Islet precursor cell (in vitro differentiated cells): ENCODE results near the gene CUEDC1.

Experiments
- DNase-seq: peaks from one replicate; pipeline ENCODE4 v3.0.0-alpha.2; 2018

CUEDC1 gene

DNA sequence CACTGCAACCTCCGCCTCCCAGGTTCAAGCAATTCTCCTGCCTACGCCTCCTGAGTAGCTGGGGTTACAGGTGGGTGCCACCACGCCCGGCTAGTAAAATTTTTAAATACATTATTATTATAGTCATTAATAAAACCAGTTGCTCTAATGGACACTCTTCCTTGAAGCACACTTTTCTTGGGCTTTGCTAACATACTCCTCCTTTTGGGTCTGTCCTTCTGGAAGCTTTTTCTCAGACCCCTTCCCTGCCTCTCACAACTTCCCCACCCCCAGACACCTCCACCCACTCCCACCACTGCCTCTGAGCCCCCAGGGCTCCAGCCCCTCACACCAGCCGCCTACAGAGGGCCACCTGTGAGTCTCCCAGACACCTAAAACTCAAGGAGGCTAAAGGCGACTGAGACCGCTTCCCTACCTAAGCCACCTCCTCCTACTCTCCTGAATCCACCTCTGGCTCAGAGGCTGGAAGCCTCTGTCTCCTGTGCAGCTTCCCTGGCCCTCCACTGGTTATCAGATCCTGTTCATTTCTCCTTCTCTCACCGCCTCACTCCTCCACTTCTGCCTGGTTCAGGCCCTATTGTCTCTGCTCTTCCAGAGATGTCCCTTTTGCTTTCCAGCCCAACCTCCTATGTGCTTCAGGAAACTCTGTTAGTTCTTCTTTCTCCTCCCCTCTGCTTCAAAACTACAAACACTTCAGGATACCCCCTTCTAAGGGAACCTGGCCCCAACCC lies 2.1 kb upstream of the CUEDC1 start:
- peak; percentile 59 for DNase-seq

- DNase-seq, result peak; percentile 69
Observed at GRCh38 chr17:57956291-57957119, 1.3 kb upstream of the CUEDC1 start.

- DNase-seq, result peak; percentile 94
Observed at GRCh38 chr17:57954397-57955182, 622 bp downstream of the CUEDC1 start.

DNA sequence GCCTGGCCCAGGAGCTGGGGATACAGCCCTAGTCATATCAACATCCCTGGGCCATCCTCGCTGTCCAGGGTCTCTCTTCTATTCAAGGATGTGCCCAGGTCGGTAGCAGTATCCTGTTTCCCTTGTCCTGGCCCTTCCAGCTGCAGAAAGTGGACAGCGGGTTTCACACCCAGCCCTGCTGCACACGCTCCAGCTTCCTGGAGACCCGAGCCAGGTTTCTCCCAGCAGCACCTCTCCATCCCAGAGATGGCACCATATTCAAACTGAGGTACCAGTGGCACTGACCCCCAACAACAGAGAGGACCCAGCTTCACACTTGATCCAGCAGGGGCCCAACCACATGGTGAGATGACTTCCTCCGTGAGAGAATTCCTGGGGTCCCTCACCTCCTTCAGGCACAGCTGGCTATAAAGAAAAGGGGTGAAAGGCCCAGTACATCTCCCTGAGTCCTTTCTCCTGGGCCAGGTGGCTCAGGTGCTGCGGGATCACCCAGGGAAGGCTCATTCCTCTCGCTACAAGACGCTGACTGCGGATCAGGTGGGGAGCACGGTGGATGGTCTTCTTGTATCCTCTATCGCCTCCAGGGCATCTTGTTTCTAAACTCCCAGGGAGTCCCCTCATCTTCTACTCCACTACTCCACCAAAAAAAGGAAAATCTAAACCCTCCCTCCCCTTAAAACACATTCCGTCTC lies 1.4 kb downstream of the CUEDC1 start:
- peak; percentile 60 for DNase-seq

DNA sequence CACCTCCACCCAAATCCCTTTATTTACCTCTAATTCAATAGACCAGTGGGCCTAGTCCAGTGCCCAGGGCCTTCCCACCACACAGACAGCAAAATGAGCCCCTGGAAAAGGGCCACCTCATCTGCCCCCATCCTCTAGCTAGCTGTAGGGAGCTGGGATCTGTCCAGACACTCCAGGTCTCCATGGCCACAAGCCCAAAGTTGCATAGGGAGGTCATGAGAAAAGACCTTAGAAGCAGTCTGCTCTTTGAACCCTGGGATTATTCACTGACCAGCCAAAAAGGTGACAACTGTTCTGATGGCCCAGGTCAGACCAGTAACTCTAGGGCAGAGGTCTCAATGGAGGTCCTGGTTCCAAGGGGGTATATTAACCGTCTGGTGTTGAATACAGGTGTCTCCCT lies 2.0 kb downstream of the CUEDC1 start:
- DNase-seq, result no peak

DNA sequence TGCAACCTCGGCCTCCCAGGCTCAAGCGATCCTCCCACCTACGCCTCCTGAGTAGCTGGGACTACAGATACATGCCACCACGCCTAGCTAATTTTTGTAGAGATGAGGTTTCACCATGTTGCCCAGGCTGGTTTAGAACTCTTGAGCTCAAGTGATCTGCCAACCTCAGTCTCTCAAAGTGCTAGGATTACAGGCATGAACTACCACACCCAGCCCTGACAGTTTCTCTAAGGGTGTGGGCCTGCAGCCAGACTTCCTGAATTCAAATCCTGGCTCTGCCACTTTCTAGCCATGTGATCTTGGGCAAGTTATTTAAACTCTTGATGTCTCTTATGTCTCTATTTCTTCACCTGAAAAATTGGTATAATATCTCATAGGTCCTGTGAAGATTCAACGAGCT lies 5.6 kb downstream of the CUEDC1 start:
- no peak for DNase-seq

DNA sequence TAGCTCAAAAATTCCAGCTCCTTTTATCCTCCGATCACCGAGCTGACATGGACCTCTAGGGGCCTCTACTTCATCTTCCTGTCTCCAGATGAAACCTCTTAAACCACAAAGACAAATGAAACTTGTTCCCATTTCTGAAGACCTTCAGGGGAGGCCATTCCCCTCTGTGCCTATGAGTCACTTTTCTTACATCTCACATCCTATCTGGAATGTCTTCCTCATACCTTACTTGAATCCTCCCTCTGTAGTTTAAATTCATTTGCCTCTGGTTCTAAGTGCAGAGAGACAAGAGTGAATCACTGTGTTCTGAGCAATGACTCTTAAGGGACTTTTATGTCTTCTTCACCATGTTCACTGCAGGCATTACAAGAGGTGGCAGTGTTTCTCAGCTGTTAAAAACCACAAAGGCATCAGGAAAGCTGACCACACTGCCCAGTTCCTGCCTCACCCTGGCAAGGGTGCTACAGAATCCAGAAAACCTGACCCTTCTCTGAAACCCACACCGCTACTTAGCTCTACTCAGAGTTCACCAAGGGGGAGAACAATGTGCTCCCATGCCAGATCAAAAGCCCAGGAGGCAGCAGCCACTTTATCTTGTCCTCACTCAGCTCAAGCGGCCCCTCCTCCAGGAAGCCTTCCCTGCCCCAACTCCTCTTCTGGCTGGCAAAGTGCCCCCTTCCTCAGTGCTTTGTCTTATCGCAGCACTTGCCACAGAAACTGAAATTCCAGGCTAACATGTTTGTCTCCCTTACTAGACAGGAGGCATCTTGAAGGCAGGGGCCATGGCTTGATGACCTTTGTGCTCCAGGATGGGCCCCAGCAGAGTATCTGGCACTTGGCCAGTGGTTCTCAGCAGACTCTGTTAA lies 6.4 kb downstream of the CUEDC1 start:
- DNase-seq, result peak; percentile 96

DNA sequence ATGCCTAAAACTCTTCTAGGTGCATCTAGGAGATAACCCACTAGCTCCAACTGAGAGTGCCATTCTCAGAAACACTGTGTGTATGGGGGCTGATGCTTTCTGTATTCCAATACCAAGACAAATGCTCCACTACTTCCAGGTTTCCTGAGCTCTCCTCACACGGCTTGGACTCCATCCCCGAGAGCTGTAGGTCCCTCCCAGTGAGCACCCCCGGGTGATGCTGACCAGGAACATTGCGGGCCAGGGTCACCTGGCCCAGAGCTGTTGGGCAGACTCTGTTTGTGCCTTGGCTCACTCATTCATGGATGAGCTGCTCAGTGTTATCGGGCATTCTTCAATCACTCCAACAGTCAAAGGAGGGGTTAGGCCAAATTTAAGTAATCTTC lies 7.0 kb downstream of the CUEDC1 start:
- no peak for DNase-seq

DNA sequence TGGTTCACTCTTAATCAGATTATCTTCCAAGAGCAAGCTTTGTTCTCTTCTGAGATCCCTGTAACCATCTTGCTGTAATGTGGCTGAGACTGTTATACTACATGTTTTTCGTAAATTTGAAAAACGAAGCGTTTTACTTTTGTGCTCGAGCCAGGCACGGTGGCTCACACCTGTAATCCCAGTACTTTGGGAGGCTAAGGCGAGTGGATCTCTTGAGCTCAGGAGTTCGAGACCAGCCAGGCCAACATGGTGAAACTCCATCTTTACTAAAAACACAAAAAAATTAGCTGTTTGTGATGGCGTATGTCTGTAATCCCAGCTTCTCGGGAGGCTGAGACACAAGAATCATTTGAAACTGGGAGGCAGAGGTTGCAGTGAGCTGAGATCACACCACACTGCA lies 7.8 kb downstream of the CUEDC1 start:
- no peak for DNase-seq

DNA sequence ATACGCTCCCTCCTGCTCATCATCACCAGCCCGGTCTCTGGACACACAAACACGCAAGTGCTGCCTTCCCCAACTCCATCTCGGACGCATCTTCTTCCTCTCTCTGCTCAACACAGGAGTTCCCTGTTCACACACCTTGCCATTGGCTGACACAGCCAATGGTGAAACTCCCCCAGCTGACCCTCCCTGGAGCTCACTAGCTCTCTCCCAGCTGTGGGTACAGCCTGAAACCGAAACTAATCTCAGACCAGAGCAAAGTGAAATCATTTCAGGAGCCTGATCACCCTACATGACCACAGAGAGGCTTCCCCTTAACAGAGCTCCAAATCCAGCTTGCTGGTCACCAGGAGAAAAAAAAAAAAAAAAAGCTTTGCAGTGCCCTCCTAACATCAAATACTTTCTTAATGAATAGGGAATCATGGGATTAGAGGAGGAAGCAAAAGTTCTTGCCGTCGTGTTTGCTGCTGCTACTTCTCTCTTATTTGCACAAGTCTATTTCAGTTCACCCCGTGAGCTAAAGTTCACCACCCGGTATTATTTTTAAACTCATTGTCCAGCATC lies 8.3 kb downstream of the CUEDC1 start:
- no peak for DNase-seq

DNA sequence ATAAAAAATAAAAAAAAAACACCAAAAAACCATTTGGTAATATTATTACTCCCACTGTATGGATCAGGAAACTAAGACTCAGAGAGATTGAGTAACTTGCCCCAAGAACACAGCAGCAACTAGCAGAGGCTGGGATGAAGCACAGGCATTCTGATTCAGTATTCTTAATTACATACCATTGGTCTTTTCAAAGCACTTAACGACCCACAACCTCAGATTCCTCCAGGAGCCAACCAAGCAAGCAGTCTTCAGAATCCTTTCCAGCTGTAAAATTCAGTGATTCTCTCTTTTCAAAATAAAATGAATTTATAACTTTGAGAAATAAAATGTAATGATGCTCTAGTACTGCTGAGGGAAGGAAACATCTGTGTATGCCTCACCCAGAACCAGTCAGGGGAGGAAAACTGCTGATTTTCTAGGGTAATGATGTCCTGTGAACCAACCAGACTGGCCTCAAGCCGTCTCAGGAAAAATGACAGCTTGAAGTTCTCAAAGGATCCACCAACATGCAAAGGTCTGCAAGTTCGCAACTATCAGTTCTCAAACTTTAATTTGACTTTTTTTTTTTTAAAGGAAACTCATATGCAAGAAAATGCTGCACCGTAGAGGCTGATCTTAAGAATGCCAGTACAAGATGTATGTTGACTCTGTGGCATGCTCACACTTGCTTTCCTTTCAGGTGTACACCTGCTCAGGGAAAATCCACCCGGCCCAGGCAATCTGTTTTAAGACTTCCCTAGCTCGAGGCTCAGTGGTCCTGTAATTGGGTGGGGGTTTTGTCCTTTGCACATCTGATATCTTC lies 9.0 kb downstream of the CUEDC1 start:
- DNase-seq, result no peak

GRCh38 chr17:57944908-57945307 lies 10.3 kb downstream of the CUEDC1 start:
- no peak for DNase-seq

- no peak for DNase-seq
Observed at GRCh38 chr17:57943645-57944044, 11.6 kb downstream of the CUEDC1 start.

DNA sequence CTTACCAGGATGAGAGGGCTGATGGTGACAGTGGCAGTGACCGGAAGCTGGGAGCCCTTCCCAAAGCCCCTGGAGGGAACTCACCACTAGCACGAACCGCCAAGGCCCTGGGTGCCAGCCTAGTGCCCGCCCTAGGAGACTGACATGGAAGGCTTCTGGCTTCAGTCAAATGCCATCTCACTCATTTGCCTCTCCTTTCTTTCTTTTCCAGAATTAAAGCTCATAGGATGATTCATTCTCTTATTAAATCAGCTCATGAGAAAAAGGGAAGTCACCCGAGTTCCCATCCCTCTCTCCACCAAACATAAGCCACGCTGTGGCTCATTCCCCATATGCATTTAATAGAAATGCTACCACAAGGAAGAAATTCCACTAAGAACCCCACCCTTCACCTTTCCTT lies 12.1 kb downstream of the CUEDC1 start:
- no peak for DNase-seq

DNA sequence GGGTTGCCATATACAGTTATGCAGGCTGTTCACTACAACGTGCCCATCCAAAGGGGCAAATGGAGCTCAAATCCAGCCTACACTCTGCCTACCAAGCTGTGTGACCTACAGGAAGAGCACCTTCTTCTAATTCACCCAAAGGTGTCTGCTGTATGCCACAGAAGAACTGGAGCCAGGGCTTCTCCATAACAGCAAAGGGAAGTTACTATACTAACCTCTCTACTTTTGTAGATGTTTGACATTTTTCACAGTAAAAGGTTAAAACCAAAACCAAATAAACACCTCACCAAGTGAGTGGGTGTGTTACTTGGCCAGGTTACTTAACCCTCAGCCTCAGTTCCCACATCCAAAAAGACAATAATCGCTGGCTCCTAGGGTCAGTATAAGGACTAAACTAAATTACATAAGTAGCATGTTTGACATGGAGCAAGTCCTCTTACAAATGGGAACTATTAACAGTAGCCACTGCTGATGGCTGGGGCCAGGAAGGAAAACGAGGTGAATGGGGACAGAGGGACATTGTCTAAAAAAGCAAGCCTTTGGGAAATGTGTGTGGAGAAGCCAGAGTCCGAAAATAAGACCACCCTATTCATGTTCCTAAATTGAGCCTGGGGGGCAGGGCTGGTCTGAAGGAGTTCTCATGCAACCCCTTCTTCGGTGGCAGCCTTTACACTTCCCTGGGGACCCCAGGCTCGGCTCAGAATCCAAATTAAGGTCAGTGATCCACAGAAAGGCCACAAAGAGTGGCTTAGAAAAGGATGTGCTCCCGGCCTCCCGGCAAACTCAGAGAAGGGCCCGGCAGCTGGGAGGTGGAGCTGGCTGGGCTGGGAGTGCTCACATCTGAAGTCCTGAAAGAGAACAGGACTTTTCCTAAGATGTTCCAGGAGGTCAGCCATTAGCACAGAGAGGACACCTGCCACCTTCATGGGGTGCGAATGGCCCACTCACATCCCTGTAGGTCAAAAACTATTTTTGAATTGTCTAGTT lies 13.5 kb downstream of the CUEDC1 start:
- peak; percentile 57 for DNase-seq

- peak; percentile 69 for DNase-seq
Observed at GRCh38 chr17:57940653-57941329, 14.4 kb downstream of the CUEDC1 start.

DNA sequence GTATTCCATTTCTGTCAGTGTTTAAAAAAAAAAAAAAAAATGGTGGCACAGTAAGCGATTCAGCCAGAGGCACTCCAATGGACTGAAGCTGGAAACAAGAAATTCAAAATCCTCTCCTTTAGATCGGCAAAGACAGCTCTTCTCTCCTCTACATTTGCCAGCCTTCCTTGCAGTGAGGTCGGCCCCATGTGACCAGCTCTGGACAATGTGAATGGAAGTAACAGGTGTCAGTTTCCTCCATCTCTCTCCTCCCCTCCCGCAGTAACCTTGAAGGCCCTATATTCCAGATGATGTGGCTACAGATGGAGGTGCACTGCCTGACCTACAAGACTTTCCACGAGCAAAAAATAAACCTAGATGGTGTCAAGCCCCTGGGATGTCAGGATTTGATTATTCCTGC lies 15.0 kb downstream of the CUEDC1 start:
- peak; percentile 59 for DNase-seq

- no peak for DNase-seq
Observed at GRCh38 chr17:57939797-57940196, 15.4 kb downstream of the CUEDC1 start.

GRCh38 chr17:57938061-57938502 lies 17.1 kb downstream of the CUEDC1 start:
- no peak for DNase-seq
